Coronary artery (tissue), 2 donors: ENCODE measurements around the gene SNRNP35.
"Not testable (repeated sequence)": the region's sequence is repeated elsewhere in the genome, so short reads cannot be mapped to it uniquely, and the experiment has no call there.

ENCODE experiments used
- DNase-seq: peaks from one replicate; pipeline ENCODE4 v3.0.0-alpha.2; 2017; ENCODE audit warnings: low spot score
- H3K27ac ChIP-seq, 2 donors: fragments of 200-600 bp; sonication (generic); one replicate each; pipeline ENCODE4 v1.5.1; 2016 to 2019
- H3K4me3 ChIP-seq: fragments of 200-600 bp; sonication (generic); 2 replicates; pipeline ENCODE4 v1.5.1; 2016; ENCODE audit warnings: mild to moderate bottlenecking, moderate library complexity
- CTCF ChIP-seq: fragments of 200-600 bp; sonication (generic); IDR thresholded peaks from one replicate; pipeline ENCODE4 v1.5.1; 2019; ENCODE audit warnings: antibody characterized with exemption

SNRNP35 gene

GRCh38 chr12:123445388-123446332, 12.3 kb upstream of the SNRNP35 start:
- no peak for TF ChIP-seq CTCF
- DNase-seq = peak; percentile 81
- Histone ChIP-seq H3K27ac (peak overlapping the region; percentile 64 to 93), H3K4me3 (peak overlapping the region; percentile 21)

GRCh38 chr12:123446333-123446713, 11.6 kb upstream of the SNRNP35 start:
- peak overlapping the region; percentile 64 to 93 for H3K27ac ChIP-seq
- H3K4me3 ChIP-seq = peak overlapping the region; percentile 21
- no peak for DNase-seq
- TF ChIP-seq CTCF = no peak

- DNase-seq = no peak
- TF ChIP-seq CTCF = no peak
- Histone ChIP-seq H3K4me3 (no peak overlapping the region), H3K27ac (peak overlapping the region in 1 of 2 donors; percentile 37)
Measured at GRCh38 chr12:123449249-123449733, 8.6 kb upstream of the SNRNP35 start.

- no peak overlapping the region for H3K27ac ChIP-seq
- no peak for TF ChIP-seq CTCF
- no peak overlapping the region for H3K4me3 ChIP-seq
- no peak for DNase-seq
Measured at GRCh38 chr12:123449856-123450255, 8.1 kb upstream of the SNRNP35 start.

- Histone ChIP-seq H3K4me3 (no peak overlapping the region), H3K27ac (no peak overlapping the region)
- no peak for TF ChIP-seq CTCF
- DNase-seq = no peak
Measured at GRCh38 chr12:123450636-123451035, 7.3 kb upstream of the SNRNP35 start.

GRCh38 chr12:123452276-123452550, 5.7 kb upstream of the SNRNP35 start:
- H3K27ac ChIP-seq = not testable (repeated sequence)

GRCh38 chr12:123453165-123453564, 4.8 kb upstream of the SNRNP35 start:
- Histone ChIP-seq H3K4me3 (no peak overlapping the region), H3K27ac (no peak overlapping the region)
- no peak for TF ChIP-seq CTCF
- DNase-seq = no peak

More at GRCh38 chr12:123452276-123452550, 5.7 kb upstream of the SNRNP35 start:
- DNase-seq, H3K4me3 ChIP-seq: not testable (repeated sequence)

GRCh38 chr12:123463174-123463573, 5.2 kb downstream of the SNRNP35 start:
- H3K4me3 ChIP-seq, H3K27ac ChIP-seq, DNase-seq: not testable (repeated sequence)
